Right hindlimb (tissue), 1 donor: ENCODE results near the gene RPL21.
"Not testable (repeated sequence)": the region's sequence is repeated elsewhere in the genome, so short reads cannot be mapped to it uniquely, and the experiment has no call there.

Source experiments
- DNase-seq: peaks from one replicate; pipeline ENCODE4 v3.0.0-alpha.2; 2018

RPL21 gene

DNA sequence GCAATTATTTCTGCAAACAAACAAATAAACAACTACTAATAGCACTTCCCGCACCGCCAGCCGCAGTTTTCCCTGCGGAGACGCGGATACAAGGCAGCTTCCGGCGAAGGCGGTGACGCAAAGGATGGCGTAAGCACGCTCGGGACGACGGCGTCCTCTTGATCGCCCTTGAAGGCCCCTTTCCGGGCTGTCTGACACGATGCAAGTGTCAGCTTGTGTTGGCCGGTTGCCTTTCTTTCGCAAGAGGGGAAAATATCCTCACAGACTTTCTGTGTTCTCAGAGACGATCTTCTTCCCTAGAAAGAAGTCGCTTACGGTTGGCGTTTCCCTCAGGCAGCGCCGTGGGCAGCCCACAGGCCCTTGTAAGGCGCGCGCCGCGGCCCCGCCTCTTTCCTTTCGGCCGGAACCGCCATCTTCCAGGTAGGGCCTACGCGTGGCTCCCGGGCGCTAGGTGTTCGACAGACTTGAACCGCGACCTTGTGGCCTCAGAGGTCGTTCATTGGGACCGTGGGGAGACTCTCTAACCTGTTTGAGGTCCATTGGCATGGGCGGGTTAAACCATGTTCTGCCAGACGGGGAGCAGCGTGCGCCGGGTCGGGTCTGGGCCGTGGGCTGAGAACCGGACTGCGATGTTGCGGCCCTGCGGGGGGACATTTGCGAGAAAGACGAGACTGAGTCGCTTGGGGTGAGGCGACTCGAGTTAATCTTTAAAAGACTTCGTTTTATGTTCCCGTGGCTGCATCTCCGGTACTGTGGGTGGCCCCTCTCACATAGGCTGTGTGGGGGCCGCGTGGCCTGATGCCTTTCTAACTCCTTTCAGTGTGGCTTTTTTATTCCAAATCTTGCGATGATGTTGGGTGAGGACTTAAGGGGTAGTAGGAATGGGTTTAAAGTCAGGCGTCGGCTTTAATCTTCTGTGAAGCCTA, at the start of gene RPL21:
Gene RPL21 (plus strand): TSS at position 393 of the 926 bp plus-strand sequence. CDS start 2,219 bp downstream, outside the sequence.
- peak; percentile 97 for DNase-seq

DNA sequence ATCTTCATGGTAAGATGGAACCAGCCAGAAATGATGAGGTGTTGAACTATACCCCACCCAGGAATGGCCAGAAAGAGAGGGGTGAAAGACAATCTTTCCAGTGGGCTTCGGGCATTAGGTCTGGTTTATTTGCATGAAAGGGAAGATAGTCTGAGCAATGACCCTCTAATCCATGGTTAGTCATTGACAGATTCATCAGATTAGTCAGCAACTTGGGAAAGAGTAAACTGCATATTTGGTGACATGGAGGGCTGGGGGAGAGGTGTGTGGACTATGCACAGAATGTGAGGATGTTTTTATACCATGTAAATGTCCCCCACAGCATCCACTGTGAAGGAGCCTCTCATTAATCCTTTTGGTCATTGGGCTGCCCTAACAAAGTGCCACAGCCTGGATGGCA, 49.7 kb upstream of the RPL21 start:
- DNase-seq: no peak

DNA sequence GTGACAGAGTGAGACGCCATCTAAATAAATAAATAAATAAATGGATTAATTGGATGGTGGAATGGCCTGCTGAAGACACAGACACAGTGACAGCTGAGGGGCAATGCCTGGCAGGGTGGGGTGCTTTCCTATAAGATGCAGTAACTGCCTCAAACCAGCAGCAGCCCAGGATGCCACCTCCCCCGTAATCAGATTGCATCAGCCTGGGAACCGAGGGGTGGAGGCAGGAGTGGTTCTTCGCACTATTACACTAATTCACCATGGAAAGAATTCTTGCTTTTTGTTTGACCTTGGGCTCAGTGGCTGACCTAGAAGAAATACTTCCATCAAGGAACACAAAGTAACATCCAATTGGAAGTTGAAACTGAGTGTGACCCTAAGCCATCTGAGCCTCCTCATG, 48.2 kb upstream of the RPL21 start:
- no peak for DNase-seq

DNA sequence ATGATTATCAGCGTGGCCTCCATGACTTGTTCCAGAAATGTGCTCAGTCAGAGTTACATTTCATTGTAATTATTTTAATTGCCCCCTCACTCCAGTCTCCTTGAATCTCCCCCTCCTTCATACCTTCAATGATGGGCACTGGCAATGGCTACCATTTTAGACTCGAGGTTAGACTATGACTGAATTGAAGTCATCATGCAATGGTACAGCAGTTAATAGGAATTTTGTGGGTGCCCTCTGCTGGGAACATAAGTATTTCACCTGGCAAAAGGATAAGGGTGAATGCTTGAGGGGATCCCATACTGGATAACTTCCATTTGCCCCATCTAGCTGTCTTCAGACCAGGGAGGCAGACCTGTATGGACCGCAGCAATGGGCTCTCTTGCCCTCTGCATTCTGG, 47.5 kb upstream of the RPL21 start:
- no peak for DNase-seq

DNA sequence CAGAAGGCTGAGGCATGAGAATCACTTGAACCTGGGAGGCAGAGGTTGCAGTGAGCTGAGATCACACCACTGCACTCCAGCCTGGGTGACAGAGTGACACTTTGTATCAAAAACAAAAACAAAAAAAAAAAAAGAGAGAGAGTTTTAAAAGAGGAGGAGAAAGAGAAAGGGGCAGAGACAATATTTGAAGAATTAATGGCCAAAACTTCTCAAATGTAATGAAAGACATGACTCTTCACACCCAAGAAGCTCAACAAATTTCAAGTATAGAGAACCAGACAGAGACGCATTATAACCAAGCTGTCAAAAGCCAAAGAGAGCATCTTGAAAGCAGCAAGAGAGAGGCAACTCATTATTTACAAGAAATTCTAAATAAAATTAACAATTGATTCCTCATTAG, 42.8 kb upstream of the RPL21 start:
- no peak for DNase-seq

DNA sequence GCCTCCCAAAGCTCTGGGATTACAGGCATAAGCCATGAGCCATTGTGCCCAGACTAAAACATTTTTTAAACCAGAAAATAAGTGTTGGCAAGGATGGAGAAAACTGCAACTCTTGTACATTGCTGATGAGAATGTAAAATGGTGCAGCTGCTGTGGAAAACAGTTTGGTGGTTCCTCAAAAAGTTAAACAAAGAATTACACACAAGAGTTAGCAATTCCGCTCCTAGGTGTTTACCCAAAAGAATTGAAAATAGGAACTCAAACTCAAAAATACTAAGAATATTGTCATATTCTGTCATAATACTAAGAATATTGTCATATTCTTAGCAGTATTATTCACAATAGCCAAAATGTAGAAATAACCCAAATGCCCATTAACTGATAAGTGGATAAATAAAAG, 40.1 kb upstream of the RPL21 start:
- DNase-seq: no peak

DNA sequence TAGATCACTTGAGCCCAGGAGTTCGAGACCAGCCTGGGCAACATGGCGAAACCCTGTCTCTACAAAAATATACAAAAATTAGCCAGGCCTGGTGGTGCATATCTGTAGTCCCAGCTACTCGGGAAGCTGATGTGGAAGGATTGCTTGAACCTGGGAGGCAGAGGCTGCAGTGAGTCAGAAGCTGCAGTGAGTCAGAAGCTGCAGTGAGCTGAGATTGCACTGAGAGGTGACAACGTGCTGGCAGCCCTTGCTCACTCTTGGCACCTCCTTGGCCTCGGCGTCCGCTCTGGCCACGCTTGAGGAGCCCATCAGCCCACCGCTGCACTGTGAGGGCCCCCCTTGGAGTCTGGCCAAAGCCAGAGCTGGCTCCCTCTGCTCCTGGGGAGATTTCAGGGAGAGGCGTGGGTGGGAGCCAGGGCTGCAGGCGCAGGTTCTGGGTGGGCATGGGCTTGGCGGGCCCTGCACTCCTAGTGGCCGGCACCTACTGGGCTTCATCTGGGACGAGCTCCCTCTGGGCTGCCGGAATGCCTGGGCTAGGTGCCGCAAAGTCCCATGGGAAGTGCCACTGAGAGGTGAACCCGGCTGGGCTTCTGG, 39.5 kb upstream of the RPL21 start:
- no peak for DNase-seq

DNA sequence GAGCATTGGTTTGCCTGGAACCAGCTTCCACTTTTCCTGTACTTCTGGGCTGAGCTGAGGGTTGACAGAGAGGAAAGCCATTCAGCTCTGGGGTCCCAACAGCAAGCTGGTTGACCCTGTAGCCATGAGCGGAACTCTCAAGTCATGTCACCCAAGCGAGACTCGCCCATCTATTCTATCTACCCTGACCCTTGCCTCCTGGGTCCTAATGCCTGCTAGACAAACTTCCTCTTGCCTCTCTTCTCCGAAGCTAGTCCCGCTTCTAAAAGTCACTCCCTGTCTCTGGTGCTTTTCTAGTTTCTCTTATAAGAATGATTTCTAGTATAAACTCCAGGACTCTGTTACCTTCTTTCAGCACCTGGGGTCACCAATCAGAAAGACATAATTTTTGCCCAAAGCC, 38.0 kb upstream of the RPL21 start:
- not testable (repeated sequence) for DNase-seq

DNA sequence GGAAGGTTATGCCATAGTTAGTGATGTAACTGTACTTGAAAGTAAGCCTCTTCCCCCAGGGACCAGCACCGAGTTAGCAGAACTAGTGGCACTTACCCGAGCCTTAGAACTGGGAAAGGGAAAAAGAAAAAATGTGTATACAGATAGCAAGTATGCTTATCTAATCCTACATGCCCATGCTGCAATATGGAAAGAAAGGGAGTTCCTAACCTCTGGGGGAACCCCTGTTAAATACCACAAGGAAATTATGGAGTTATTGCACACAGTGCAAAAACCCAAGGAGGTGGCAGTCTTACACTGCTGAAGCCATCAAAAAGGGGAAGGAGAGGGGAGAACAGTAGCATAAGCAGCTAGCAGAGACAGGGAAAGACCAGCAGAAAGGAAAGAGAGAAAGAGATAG, 33.6 kb upstream of the RPL21 start:
- not testable (repeated sequence) for DNase-seq

DNA sequence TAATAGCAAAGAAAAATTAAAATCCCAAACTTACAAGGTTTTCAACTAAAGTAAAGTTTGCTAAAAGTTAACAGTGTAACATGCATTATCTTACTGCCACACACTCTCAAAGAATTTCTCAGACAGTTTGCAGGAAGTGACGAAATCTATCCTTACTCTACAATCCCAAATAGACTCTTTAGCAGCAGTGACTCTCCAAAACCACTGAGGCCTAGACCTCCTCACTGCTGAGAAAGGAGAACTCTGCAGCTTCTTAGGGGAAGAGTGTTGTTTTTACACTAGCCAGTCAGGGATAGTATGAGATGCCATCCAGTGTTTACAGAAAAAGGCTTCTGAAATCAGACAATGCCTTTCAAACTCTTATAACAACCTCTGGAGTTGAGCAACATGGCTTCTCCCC, 32.5 kb upstream of the RPL21 start:
- not testable (repeated sequence) for DNase-seq

DNA sequence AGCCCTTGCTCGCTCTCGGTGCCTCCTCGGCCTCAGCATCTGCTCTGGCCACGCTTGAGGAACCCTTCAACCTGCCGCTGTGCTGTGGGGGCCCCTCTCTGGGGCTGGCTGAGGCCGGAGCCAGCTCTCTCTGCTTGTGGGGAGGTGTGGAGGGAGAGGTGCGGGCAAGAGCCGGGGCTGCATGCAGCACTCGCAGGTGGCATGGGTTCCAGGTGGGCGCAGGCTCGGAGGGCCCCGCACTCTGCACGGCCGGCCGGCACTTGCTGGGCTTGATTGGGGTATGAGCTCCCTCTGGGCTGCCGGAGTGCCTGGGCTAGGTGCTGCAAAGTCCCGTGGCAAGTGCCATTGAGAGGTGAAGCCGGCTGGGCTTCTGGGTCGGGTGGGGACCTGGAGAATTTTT, 31.7 kb upstream of the RPL21 start:
- DNase-seq: no peak

DNA sequence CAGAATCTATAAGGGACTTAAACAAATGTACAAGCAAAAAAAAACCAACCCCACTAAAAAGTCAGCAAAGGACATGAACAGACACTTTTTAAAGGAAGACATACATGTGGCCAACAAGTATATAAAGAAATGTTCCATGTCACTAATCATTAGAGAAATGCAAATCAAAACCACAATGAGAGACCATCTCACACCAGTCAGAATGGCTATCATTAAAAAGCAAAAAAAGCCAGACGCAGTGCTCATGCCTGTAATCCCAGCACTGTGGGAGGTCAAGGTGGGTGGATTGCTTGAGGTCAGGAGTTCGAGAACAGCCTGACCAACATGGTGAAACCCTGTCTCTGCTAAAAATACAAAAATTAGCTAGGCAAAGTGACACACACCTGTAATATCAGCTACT, 29.3 kb upstream of the RPL21 start:
- DNase-seq: not testable (repeated sequence)

DNA sequence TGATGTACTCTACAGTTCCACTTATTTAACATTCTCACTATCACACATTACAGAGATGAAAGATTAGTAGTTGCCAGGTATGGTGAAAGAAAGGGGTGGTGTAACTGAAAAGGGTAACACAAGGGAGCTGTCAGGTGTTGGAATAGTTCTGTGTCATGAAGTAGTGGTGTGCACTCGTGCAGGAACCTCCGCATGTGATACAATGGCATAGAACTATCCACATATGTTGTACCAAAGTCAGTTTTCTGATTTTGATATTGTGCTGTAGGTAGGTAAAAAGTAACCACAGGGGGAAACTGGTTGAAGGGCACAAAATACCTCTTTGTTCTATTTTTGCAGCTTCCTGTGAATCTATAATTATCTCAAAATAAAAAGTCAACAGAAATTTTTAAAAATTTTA, 24.4 kb upstream of the RPL21 start:
- no peak for DNase-seq

DNA sequence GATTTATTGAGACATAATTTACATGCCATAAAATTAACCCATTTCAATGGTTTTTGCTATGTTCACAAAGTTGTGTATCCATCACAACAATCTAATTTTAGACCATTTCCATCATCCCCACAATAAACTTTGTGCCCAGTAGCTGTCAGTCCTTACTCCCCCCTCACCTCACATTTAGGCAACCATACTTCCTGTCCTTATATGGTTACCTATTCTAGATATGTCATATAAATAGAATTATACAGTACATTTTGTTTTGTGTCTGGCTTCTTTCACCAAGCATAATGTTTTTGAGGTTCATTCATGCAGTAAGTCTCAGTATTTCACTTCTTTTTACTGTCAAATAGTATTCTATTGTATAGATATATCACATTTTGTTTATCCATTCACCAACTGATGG, 23.2 kb upstream of the RPL21 start:
- no peak for DNase-seq

DNA sequence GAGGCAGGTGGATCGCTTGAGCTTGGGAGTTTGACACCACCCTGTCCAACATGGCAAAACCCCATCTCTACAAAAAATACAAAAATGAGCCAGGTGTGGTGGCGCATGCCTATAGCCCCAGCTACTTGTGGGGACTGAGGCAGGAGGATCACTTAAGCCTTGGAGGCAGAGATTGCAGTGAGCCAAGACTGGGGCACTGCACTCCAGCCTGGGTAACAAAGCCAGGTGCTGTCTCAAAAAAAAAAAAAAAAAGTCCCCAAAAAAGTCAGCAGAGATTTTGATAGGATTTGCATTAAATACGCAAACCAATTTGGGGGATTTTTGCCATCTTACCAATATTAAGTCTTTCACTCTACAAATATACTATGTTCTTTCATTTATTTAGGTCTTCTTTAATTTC, 21.7 kb upstream of the RPL21 start:
- DNase-seq: no peak

DNA sequence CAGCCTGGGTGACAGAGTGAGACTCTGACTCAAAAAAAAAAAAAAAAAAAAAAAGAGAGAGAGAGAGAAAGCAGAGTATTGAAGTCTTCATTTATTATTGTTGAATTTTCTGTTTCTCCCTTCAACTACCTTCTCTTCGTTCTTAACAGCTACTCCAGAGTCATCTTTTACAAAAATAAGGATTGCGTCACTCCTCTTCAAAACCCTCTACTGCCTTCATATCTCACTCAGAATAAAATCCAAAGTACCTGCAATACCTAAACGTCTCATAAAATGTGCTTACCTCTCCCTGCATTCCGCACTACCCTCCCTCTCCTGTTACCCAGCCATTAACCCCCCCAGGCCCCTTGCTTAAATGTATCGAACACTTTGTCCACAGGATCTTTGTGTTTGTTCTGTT, 17.4 kb upstream of the RPL21 start:
- DNase-seq: no peak

DNA sequence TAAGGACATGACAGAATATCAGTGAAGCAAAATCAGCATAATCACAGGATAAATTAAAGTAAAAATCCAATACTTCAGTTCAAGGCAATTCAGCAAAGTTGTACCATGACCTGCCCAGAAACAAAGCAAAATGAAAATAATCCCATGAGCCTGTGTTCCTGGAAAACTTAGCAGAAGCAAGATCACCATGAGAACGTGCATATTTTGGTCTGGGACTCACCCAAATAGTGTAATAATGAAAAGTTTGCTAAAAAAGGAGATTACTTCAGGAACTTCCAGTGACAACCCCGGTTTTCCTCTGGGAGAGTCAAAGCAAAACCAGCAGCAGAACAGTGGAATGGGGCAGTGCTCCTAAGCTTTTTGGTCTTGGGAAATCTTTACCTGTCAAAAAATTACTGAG, 14.9 kb upstream of the RPL21 start:
- no peak for DNase-seq

DNA sequence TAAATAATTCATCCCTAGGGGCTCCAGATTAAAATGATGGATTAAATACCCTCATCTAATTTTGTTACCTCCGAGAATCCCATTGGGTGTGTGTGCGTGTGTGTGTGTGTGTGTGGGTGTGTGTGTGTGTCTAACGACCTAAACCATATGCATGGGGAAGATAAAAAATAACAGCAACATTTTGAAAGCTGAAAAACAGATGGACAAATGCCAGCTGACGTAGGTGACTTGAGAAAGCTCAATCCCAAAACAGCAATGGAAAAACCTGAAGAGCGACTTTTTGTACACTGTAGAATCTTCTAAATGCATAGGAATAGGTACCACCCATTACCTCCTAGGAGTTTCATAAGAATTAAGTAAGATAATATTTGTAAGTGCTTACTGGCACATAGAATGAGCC, 8.7 kb upstream of the RPL21 start:
- DNase-seq: no peak

DNA sequence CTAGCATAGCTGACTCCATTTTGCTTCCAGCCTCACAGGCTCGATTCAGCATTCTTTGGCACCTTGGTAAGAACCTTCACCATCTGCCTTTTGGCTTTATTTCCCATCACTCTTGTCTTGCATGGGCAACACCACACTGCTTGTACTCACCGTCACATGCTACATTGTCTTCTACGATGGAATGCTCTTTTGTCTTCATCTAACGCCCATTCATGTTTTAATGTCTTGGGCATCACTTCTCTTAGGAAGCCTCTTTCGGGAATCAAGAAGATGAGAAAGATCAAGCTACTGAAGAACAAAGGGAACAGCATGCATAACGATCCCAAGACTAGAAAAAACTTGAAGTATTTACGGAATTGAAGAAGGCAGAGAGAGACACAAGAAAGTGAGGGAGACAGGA, 5.7 kb upstream of the RPL21 start:
- no peak for DNase-seq

DNA sequence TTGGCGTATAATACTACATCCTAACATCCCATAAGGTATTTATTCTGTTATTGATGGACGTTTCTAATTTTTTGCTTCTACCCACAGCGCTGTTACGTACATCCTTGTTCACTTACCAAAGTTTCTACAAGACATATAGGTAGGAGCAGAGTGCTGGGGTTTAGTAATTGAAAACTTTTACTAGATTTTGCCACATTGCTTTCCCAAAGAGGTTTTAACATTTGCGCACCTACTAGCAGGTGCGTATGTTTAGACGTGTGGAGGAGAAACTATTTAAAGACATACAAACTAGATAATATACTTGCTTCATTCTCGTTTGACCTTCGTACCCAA, 559 bp upstream of the RPL21 start:
- no peak for DNase-seq

DNA sequence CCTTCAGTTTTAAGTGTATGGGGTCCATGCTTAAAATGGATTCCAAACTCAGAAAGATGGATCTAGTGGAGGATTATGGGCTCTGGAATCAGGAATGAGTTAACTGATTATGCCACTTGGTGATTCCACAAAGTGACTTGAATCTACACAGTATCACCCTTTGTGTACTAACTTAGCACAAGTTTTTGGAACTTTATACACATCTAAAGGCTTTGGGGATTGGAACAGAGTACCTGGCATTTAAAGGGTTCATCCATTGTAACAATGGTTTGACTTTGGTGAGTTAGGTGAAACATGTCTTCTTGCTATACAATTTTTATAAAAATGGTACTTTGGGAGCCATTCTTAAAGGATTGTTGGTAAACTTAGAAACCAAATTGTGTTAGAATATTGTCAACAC, 1.1 kb downstream of the RPL21 start:
- DNase-seq: no peak

DNA sequence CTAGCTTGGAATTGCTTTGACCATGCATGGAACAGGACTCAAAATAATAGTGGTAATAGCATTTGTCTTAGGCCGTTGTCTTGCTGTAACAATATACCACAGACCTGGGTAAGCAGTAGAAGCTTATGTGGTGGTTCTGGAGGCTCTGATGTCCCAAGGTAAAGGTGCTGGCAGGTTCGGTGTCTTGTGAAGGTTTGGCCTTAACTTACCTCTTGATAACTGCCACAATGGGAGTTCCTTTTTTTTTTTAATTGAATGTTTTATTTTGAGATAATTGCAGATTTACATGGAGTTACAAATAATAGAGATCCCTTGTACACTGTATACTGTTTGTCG, 5.8 kb downstream of the RPL21 start:
- no peak for DNase-seq

DNA sequence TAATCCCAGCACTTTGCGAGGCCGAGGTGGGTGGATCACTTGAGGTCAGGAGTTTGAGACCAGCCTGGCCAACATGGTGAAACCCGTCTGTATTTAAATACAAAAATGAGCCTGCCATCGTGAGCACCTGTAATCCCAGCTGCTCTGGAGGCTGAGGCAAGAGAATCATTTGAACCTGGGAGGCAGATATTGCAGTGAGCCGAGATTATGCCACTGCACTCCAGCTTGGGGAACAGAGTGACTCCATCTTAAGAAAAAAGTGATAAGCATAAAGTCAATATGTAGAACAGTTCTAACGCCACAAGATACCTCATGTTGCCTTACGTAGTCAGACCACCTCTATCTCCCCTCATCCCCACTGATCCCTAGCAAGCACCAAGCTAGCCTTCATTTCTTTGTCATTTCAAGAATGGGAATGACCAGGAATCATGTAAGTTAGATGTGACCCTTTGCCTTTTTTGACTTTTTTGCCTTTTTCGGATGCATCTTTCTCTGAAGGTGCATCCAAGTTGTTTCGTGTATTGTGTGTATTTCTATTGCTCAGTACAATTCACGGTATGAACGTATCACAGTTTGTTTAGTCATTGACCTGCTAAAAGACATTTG, 6.4 kb downstream of the RPL21 start:
- DNase-seq: no peak

DNA sequence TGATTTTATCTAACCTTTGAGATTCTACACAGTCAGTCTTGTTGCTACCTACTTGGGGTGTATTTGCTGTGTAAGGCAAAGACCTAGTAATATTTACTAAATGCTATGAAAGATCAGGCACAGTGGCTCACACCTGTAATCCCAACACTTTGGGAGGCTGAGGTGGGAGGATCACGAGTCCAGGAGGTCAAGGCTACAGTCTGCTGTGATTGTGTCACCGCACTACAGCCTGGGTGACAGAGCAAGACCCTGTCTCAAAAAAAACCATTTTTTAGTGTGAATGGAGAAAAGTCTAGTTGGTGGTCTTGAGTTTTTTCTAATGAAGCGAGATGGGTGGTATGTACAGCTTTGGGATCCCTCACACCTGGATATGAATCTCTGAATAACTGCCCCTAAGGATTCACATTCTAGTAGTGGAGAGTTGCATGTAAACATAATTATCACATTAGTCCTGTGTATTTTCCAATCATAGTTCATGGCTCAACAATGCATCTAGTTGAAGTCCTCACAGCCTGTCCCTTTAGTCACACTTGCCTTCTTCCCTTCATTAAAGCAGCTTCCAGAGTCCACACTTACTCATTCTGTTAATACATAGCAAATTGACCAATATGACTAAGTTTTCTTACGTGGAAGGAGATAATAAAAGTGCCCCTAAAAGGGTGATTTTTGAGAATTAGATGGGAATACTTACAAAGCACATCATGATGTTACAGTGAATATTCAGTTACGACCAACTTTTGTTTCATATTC, 7.5 kb downstream of the RPL21 start:
- DNase-seq: no peak
